ENCODE results near the gene DNAH6.

The DNAH6 gene

GRCh38 chr2:84629550-84629949 lies 113.3 kb downstream of the DNAH6 start:
- TF ChIP-seq CTCF (conservative IDR thresholded peaks at IDR 0.05; ENCODE audit: low read depth, low read length): no peak
- H3K4me3 ChIP-seq (ENCODE audit: low read length): no peak overlapping the region
- no peak for DNase-seq (ENCODE audit: low read depth)

- peak; percentile 73 for TF ChIP-seq CTCF (conservative IDR thresholded peaks at IDR 0.05; ENCODE audit: low read depth, low read length)
- peak; percentile 26 for DNase-seq (ENCODE audit: low read depth)
- H3K4me3 ChIP-seq (ENCODE audit: low read length): no peak overlapping the region
Measured at GRCh38 chr2:84631047-84631446, 114.7 kb downstream of the DNAH6 start.

GRCh38 chr2:84631985-84632384 lies 115.7 kb downstream of the DNAH6 start:
- TF ChIP-seq CTCF (conservative IDR thresholded peaks at IDR 0.05; ENCODE audit: low read depth, low read length): no peak

GRCh38 chr2:84636080-84636971 lies 120.0 kb downstream of the DNAH6 start:
- DNase-seq (ENCODE audit: low read depth): no peak
- H3K4me3 ChIP-seq (ENCODE audit: low read length): no peak overlapping the region
- no peak for TF ChIP-seq CTCF (conservative IDR thresholded peaks at IDR 0.05; ENCODE audit: low read depth, low read length)

More at GRCh38 chr2:84631985-84632384, 115.7 kb downstream of the DNAH6 start:
- H3K4me3 ChIP-seq (ENCODE audit: low read length): no peak overlapping the region
- DNase-seq (ENCODE audit: low read depth): no peak

- DNase-seq (ENCODE audit: low read depth): no peak
- H3K4me3 ChIP-seq (ENCODE audit: low read length): no peak overlapping the region
- no peak for TF ChIP-seq CTCF (conservative IDR thresholded peaks at IDR 0.05; ENCODE audit: low read depth, low read length)
Measured at GRCh38 chr2:84639751-84640150, 123.5 kb downstream of the DNAH6 start.

GRCh38 chr2:84640411-84640810 lies 124.1 kb downstream of the DNAH6 start:
- TF ChIP-seq CTCF (conservative IDR thresholded peaks at IDR 0.05; ENCODE audit: low read depth, low read length): no peak
- no peak for DNase-seq (ENCODE audit: low read depth)
- H3K4me3 ChIP-seq (ENCODE audit: low read length): no peak overlapping the region

- no peak overlapping the region for H3K4me3 ChIP-seq (ENCODE audit: low read length)
- TF ChIP-seq CTCF (conservative IDR thresholded peaks at IDR 0.05; ENCODE audit: low read depth, low read length): no peak
- DNase-seq (ENCODE audit: low read depth): no peak
Measured at GRCh38 chr2:84641021-84641420, 124.7 kb downstream of the DNAH6 start.

All from retinal pigment epithelial cell (primary cell).